ENCODE results near the gene GPBP1L1.

- TF ChIP-seq ZNF445 (CRISPR knock-in tag; IDR thresholded peaks at IDR 0.05; ENCODE audit: low read depth) = no peak
- no peak for TF ChIP-seq ZNF395 (CRISPR knock-in tag; IDR thresholded peaks at IDR 0.05)
- no peak for TF ChIP-seq SP1 (CRISPR knock-in tag; IDR thresholded peaks at IDR 0.05)
- no peak for TF ChIP-seq CTCF (IDR thresholded peaks at IDR 0.05 in 2 of 3, conservative IDR thresholded peaks at IDR 0.05 in 1 of 3; ENCODE audit: insufficient read depth in 2 of 3, low read depth in 1 of 3, low read length in 3 of 3)
- TF ChIP-seq TGIF2 (CRISPR knock-in tag; IDR thresholded peaks at IDR 0.05) = no peak
Observed at GRCh38 chr1:45612941-45613579, 73.3 kb downstream of the GPBP1L1 start.

Data from K562 (cell line).